Small intestine (tissue), 7 donors: ENCODE results near the gene PNRC1. TPM values are rescaled to one million over a fixed set of nuclear protein-coding genes. Genes with fewer than 3 reads are reported as not detected.

ENCODE experiments used
- DNase-seq, 2 donors: peaks; one replicate each; pipeline versions ENCODE4 v3.0.0 to v3.0.0-alpha.2; 2013
- FAIRE-seq: peaks from 2 replicates; lab custom pipeline; 2012; peaks lifted over from hg19 to GRCh38; lab: Jason Lieb, UNC
- H3K27ac ChIP-seq, 3 donors: one replicate each; pipeline ENCODE4 v1.5.1; 2013; ENCODE audit warnings: low read length in 2 of 3, mild to moderate bottlenecking in 2 of 3, control low read depth in 1 of 3, inconsistent platforms in 1 of 3, low read depth in 1 of 3, moderate library complexity in 1 of 3
- H3K27me3 ChIP-seq, 3 donors: one replicate each; pipeline ENCODE4 v1.6.1; 2013; ENCODE audit warnings: low read length in 3 of 3, inconsistent platforms in 1 of 3; ENCODE audit not compliant: control insufficient read depth in 3 of 3, insufficient read depth in 3 of 3
- H3K36me3 ChIP-seq, 3 donors: one replicate each; pipeline ENCODE4 v1.6.1; 2013; ENCODE audit warnings: low read length in 3 of 3, inconsistent platforms in 1 of 3, low read depth in 1 of 3, mild to moderate bottlenecking in 1 of 3, moderate library complexity in 1 of 3; ENCODE audit not compliant: control insufficient read depth in 3 of 3, insufficient read depth in 2 of 3
- H3K4me1 ChIP-seq, 3 donors: one replicate each; pipeline ENCODE4 v1.6.1; 2013; ENCODE audit warnings: low read length in 2 of 3, inconsistent platforms in 1 of 3, low read depth in 1 of 3, mild to moderate bottlenecking in 1 of 3, moderate library complexity in 1 of 3; ENCODE audit not compliant: control insufficient read depth in 3 of 3, insufficient read depth in 2 of 3
- H3K4me3 ChIP-seq, 3 donors: one replicate each; pipeline ENCODE4 v1.5.1; 2013; ENCODE audit warnings: low read length in 3 of 3, control low read depth in 1 of 3, inconsistent platforms in 1 of 3, low read depth in 1 of 3, mild to moderate bottlenecking in 1 of 3, moderate library complexity in 1 of 3
- H3K9me3 ChIP-seq, 2 donors: one replicate each; pipeline ENCODE4 v1.6.1; 2013; ENCODE audit warnings: low read depth in 1 of 2, low read length in 1 of 2; ENCODE audit not compliant: control insufficient read depth in 2 of 2, insufficient read depth in 1 of 2
- WGBS, 3 donors: extraction: QIAGEN DNeasy Blood & Tissue Kit; methylation state at CpG; one replicate each; pipeline ENCODE4 v1.1.7; 2013; 5-methylcytosine and 5-hydroxymethylcytosine counted together
- polyA plus RNA-seq, 4 donors: library from polyadenylated mRNA; stranded (reverse) in 3 of 4; unstranded in 1 of 4; fragments of 200-250 nt in 3 of 4; fragments of 120-200 nt in 1 of 4; gene quantifications; one replicate each; pipeline versions ENCODE4 v1.2.1 to v1.2.3, GENCODE V29; 2013
- donor health status: healthy with polysubstance abuse.
- donor health status: control.
- donor health status: control.
- donor health status: Bipolar disorder and iron deficiency.
- donor health status: healthy.

The PNRC1 gene
- polyA plus RNA-seq, 4 donors: 30.2 to 72.3 (median 34.8) TPM

DNA sequence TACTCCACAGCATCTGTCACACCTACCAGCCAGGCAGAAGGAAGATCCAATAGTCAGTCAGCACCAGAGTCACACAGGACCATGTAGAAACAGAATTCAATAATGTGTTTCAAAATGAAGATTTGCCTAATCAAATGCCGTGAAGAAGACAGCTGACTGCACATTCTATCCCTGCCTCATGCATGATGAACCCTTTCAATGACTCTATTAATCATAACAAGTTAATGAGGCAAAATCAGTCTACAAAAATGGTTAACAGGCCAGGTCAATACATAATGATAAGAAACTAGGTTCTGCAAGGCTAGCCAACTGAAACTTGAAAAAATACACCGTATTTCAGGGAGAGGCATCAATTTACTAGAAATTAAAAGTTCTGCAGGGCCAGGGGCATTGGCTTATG lies 6.7 kb upstream of the PNRC1 start:
- DNase-seq: no peak
- H3K27ac ChIP-seq: no peak overlapping the region
- H3K9me3 ChIP-seq: no peaks in the 10 kb centered on the region
- H3K4me3 ChIP-seq: no peak overlapping the region
- no peaks in the 10 kb centered on the region for H3K36me3 ChIP-seq
- no peak for FAIRE-seq
- no peaks in the 10 kb centered on the region for H3K4me1 ChIP-seq
- 87 to 91% (median 89%) methylated on average over 2 of the region's 2 CpGs for WGBS, 3 donors
- no peaks in the 10 kb centered on the region for H3K27me3 ChIP-seq

DNA sequence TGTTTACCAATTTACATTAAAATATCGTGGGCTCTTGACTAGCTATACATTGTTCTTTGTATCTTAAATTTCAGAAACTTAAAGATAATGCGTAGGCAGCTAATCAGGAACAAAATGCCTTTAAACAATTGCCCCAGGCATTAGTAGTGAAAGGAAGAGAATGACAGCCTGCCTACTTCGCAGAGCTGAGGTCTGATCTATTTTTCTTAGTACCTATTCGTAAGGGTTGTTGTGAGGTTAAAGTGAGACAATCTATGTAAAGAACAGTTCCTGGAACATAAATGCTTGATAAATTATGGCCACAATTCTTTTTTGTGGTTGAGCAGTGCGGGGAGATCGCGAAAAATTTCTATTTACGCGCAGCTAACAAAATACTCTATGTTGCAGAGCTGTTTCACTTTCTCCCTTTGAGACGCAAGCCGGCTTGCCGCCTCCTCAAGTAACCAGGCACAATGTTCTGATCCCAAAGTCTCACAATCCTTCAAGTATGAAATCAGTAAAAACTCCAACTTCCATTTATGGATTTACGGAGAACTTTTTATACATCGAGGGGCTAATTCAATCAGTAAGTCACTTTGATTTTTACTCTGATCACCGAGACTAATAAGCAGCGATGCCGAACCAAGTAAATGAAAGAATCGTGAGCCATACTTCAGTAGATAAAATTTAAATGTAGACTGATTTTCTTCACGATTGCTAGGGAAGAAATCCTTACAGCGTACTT lies 878 bp upstream of the PNRC1 start:
- Histone ChIP-seq H3K4me1 (peaks cover 2 to 10% (median 9%) of the 10 kb centered on the region in 3 donors), H3K27me3 (no peaks in the 10 kb centered on the region), H3K9me3 (no peaks in the 10 kb centered on the region), H3K36me3 (peaks cover 0 to 2% (median under 1%) of the 10 kb centered on the region in 3 donors), H3K27ac (peak overlapping the region; percentile 73 to 100 (median 96)), H3K4me3 (peak overlapping the region; percentile 47 to 98 (median 55))
- 0 to 1% (median 1%) methylated on average over 20 of the region's 20 CpGs for WGBS, 3 donors
- FAIRE-seq (no peak), DNase-seq (peak; percentile 81 to 83)

DNA sequence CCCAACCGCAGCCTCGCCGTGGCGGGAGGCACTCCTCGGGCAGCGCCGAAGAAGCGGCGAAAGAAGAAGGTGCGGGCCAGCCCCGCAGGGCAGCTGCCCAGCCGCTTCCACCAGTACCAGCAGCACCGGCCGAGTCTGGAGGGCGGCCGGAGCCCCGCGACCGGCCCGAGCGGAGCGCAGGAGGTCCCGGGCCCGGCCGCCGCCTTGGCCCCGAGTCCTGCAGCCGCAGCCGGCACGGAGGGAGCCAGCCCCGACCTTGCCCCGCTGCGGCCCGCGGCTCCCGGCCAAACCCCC lies 525 bp downstream of the PNRC1 start:
- Histone ChIP-seq H3K27me3 (no peaks in the 10 kb centered on the region), H3K9me3 (no peaks in the 10 kb centered on the region), H3K27ac (peak overlapping the region; percentile 96 to 100 (median 99)), H3K4me3 (peak overlapping the region; percentile 98 to 100 (median 99)), H3K4me1 (peaks cover 2 to 10% (median 9%) of the 10 kb centered on the region in 3 donors), H3K36me3 (peaks cover 0 to 12% (median 10%) of the 10 kb centered on the region in 3 donors)
- no peak for FAIRE-seq
- DNase-seq: no peak
- 0 to 1% (median 0%) methylated on average over 28 to 36 of the region's 36 CpGs for WGBS, 3 donors

DNA sequence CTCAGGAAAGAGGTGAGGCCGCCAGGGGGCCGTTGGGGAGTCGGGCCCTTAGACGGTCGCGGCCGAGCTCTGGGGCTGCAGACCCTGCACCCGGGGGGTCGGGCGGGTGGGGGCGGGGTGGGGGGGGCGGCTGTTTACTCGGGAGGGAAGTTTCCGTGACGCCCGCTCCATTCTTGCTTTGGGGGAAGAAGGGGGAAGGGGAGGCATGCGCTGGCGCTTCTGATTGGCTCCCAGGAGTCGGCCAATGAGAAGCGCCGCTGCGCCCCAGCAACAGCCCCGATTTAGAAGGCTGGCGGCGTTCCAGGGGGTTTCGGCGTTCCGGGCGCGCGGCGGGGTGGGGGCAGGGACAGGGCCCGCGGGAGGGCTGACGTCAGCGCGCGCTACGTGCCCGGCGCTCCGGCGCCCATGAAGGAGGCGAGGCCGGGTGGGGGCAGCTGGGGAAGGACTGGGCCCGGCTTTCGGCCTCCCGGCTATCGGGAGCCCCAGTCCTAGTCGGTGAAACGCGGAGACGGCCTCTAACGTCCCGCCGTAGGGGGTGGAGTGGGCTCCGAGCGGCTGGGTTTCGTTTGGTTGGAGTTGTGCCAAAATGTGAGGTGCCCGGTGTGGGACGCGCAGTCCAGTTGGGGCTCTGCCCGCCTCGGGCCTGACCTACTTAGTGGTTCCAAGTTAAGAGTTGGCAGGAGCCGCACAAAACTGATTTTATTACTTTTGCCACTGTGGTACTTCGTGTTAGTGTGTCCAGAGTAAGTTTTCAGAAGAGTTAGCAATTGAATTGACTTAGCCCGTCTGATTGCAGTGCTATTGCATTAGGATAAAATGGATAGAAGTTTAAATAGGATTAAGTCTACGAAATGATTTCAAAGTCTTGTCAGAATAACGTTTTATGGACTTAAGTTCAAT lies 1.1 kb downstream of the PNRC1 start:
- DNase-seq (peak; percentile 96 to 99), FAIRE-seq (no peak)
- WGBS, 3 donors: 0% methylated on average over 46 to 68 of the region's 69 CpGs
- peaks cover 0 to 12% (median 12%) of the 10 kb centered on the region in 3 donors for H3K36me3 ChIP-seq
- H3K27me3 ChIP-seq: no peaks in the 10 kb centered on the region
- peak overlapping the region; percentile 98 to 100 (median 99) for H3K4me3 ChIP-seq
- no peaks in the 10 kb centered on the region for H3K9me3 ChIP-seq
- peak overlapping the region; percentile 96 to 100 (median 99) for H3K27ac ChIP-seq
- H3K4me1 ChIP-seq: peaks cover 2 to 10% (median 9%) of the 10 kb centered on the region in 3 donors

DNA sequence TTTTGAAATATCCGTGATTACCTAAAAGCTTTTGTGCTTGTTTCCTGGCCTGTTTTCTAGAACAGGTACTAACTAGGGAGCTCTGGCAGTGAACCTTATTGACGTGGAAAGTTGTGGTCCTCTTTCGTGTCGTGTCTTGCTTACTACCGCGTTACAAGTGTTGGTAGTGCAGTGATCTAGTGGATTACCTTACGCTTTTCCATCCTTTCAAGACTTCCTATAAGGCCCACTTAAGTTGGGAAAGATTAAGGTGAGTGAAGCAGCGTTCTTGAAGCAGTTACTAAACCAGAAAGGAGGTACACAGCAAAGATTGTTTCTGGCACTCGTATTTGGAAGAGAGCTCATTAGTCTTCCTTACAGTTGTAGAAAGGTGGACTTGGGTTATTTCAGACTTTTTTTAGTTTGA lies 1.9 kb downstream of the PNRC1 start:
- H3K36me3 ChIP-seq: peaks cover 0 to 12% (median 12%) of the 10 kb centered on the region in 3 donors
- H3K27ac ChIP-seq: peak overlapping the region in 2 of 3 donors; percentile 71 to 100
- H3K4me1 ChIP-seq: peaks cover 2 to 10% (median 9%) of the 10 kb centered on the region in 3 donors
- 0 to 3% (median 1%) methylated on average over 9 of the region's 9 CpGs for WGBS, 3 donors
- H3K4me3 ChIP-seq: peak overlapping the region; percentile 98 to 100 (median 99)
- no peaks in the 10 kb centered on the region for H3K9me3 ChIP-seq
- FAIRE-seq (no peak), DNase-seq (peak; percentile 46 to 68)
- H3K27me3 ChIP-seq: no peaks in the 10 kb centered on the region

DNA sequence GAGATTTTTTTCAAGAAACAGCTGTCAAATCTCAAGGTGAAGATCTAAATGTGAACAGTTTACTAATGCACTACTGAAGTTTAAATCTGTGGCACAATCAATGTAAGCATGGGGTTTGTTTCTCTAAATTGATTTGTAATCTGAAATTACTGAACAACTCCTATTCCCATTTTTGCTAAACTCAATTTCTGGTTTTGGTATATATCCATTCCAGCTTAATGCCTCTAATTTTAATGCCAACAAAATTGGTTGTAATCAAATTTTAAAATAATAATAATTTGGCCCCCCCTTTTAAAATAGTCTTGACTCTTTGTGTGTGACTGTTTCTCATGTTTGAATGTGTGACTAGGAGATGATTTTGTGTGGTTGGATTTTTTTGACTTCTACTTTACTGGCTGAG lies 4.0 kb downstream of the PNRC1 start:
- peaks cover 0 to 12% (median 12%) of the 10 kb centered on the region in 3 donors for H3K36me3 ChIP-seq
- DNase-seq: no peak
- H3K4me1 ChIP-seq: peaks cover 2 to 9% (median 6%) of the 10 kb centered on the region in 3 donors
- FAIRE-seq: no peak
- peak overlapping the region in 1 of 3 donors; percentile 68 for H3K27ac ChIP-seq
- H3K9me3 ChIP-seq: no peaks in the 10 kb centered on the region
- no peak overlapping the region for H3K4me3 ChIP-seq
- no peaks in the 10 kb centered on the region for H3K27me3 ChIP-seq

DNA sequence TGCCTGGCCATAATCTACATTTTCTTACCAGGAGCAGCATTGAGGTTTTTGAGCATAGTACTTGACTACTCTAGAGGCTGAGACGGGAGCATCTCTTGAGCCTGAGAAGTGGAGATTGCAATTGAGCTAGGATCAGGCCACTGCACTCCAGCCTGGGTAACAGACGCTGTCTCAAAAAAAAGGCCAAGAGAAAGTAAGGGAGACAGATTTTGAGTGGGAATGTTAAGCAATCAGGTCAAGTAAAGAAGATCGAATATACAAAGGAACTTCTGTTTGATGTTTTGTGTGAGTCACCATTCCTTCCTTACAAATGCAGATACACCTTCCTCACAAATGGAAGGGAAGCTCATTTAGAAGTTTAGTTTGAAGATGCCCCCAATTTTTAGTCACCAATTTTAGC lies 4.4 kb downstream of the PNRC1 start:
- 58 to 67% (median 62%) methylated on average over 3 of the region's 3 CpGs for WGBS, 3 donors
- FAIRE-seq (no peak), DNase-seq (no peak)
- Histone ChIP-seq H3K4me3 (no peak overlapping the region), H3K9me3 (no peaks in the 10 kb centered on the region), H3K36me3 (peaks cover 0 to 12% (median 12%) of the 10 kb centered on the region in 3 donors), H3K4me1 (peaks cover 2 to 9% (median 6%) of the 10 kb centered on the region in 3 donors), H3K27me3 (no peaks in the 10 kb centered on the region), H3K27ac (peak overlapping the region in 1 of 3 donors; percentile 68)

DNA sequence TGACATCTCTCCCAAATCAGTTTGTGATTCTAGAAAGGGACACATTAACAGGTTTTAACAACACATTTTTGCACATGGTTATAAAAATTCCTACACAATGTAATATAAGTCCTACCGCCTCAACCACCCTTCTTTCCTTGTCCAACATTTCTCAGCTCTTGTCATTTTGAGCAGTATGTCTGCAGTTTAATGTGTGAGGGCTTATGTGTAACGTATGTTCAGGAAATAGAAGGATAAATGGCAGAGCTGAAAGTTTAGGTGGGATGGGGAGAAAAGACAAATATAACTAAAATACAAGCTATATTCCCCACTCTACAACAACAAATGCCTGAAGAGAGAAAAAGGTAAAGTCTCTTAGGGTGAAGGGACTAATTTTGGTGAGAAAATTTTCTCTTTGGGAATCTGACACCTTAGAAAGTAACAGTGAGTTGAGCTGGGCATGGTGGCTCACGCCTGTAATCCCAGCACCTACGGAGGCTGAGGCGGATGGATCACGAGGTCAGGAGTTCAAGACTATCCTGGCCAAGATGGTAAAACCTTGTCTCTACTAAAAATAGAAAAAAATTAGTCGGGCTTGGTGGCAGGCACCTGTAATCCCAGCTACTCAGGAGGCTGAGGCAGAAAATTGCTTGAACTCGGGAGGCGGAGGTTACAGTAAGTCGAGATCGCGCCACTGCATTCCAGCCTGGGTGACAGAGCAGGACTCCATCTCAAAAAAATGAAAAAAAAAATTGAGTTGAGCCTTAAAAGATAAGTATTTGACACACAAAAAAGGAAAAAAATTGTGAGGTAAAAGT lies 5.1 kb downstream of the PNRC1 start:
- no peak overlapping the region for H3K27ac ChIP-seq

More for the DNA sequence above, 5.1 kb downstream of the PNRC1 start:
- H3K4me3 ChIP-seq: no peak overlapping the region
- FAIRE-seq (no peak), DNase-seq (no peak)
- H3K36me3 ChIP-seq: peaks cover 0 to 12% (median 12%) of the 10 kb centered on the region in 3 donors
- H3K27me3 ChIP-seq: no peaks in the 10 kb centered on the region
- 94 to 96% (median 95%) methylated on average over 12 of the region's 12 CpGs for WGBS, 3 donors
- no peaks in the 10 kb centered on the region for H3K9me3 ChIP-seq
- peaks cover 2 to 9% (median 6%) of the 10 kb centered on the region in 3 donors for H3K4me1 ChIP-seq
